Omental fat pad (tissue), 4 donors: ENCODE results near the gene DIP2B. TPM values are rescaled to one million over a fixed set of nuclear protein-coding genes. Genes with fewer than 3 reads are reported as not detected.
A peak's percentile ranks its signal among the peaks of the same experiment; 100 is the strongest.

ENCODE experiments used
- ATAC-seq: fragments of 150-250 bp; one replicate; pipeline ENCODE4 v1.9.1; 2016; ENCODE audit warnings: mild to moderate bottlenecking, moderate library complexity; ENCODE audit not compliant: low FRiP score
- DNase-seq: peaks from one replicate; pipeline ENCODE4 v3.0.0-alpha.2; 2019; ENCODE audit warnings: low spot score
- CTCF ChIP-seq, 3 donors: fragments of 450-650 bp; IDR thresholded peaks; one replicate each; pipeline ENCODE4 v1.5.1; 2016 to 2017; ENCODE audit warnings: antibody characterized with exemption in 3 of 3, mild to moderate bottlenecking in 3 of 3, moderate library complexity in 2 of 3
- total RNA-seq, 4 donors: library from RNA; depleted of rRNA; stranded (reverse); fragments of >200 nt; gene quantifications; one replicate each; pipeline ENCODE4 v1.1.0, GENCODE V29; 2016

DIP2B gene
- total RNA-seq, 4 donors from 2014 or later, result 21.1 to 35.2 (median 24.4) TPM

GRCh38 chr12:50572760-50573159 lies 68.0 kb downstream of the DIP2B start:
- no peak for TF ChIP-seq CTCF (IDR thresholded peaks at IDR 0.05)
- DNase-seq, result no peak
- peak; percentile 70 for ATAC-seq

- no peak for DNase-seq
- no peak for TF ChIP-seq CTCF (IDR thresholded peaks at IDR 0.05)
- ATAC-seq, result no peak
Measured at GRCh38 chr12:50573271-50573670, 68.5 kb downstream of the DIP2B start.

- DNase-seq, result no peak
- no peak for TF ChIP-seq CTCF (IDR thresholded peaks at IDR 0.05)
- no peak for ATAC-seq
Measured at GRCh38 chr12:50574601-50575348, 70.0 kb downstream of the DIP2B start.

GRCh38 chr12:50579757-50580267 lies 75.0 kb downstream of the DIP2B start:
- ATAC-seq (no peak), DNase-seq (no peak)
- no peak for TF ChIP-seq CTCF (IDR thresholded peaks at IDR 0.05)

GRCh38 chr12:50580436-50580835 lies 75.7 kb downstream of the DIP2B start:
- DNase-seq (no peak), ATAC-seq (no peak)
- no peak for TF ChIP-seq CTCF (IDR thresholded peaks at IDR 0.05)

GRCh38 chr12:50581226-50582184 lies 76.7 kb downstream of the DIP2B start:
- ATAC-seq, result no peak
- TF ChIP-seq CTCF (IDR thresholded peaks at IDR 0.05), result no peak
- no peak for DNase-seq
